NT2/D1 (cell line): ENCODE measurements around the gene NTRK2.

ENCODE experiments used
- YY1 ChIP-seq: IDR thresholded peaks from 2 replicates; pipeline ENCODE4 v1.6.1; 2011; ENCODE audit not compliant: insufficient read length, insufficient read depth
- ZNF274 ChIP-seq: IDR thresholded peaks from 2 replicates; pipeline ENCODE4 v1.6.1; 2011; ENCODE audit warnings: mild to moderate bottlenecking, low read depth, low read length

DNA sequence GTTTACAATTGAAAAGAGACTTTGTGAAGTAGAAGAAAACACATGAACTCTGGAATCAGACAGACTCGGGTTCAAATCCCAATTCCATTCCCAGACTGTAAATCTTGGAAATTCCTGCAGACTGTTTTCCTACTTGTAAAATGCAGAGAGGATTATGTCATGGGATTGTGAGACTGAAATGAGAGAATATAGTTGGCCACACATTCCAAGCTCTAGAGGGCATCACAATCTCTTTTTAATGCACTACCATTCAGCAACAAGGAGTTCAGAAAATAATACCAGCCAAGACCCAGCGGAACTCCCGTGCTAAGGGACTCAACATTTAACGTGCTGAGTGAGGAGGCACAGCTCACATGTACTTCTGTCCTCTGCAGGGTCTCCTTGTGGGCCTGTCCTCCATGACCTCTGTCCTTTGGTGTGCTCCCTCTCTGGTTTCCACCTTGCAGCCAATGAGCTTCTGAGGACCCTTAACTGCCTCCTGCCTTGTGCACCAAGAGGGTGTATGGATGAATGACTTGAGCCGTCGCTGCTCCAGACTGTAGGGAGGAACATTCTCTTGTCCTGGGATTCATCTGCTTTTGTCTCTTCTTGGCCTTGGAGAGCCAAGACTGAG is 263.5 kb downstream of the NTRK2 start:
- TF ChIP-seq ZNF274 (no peak), YY1 (no peak)
